Measurements from ENCODE around the gene PPCDC. TPM values are rescaled to one million over a fixed set of nuclear protein-coding genes. Genes with fewer than 3 reads are reported as not detected.

PPCDC gene, protein sequence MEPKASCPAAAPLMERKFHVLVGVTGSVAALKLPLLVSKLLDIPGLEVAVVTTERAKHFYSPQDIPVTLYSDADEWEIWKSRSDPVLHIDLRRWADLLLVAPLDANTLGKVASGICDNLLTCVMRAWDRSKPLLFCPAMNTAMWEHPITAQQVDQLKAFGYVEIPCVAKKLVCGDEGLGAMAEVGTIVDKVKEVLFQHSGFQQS
- total RNA-seq (2014; rRNA removed; shearing (Covaris generic)), result 34.4 and 35.2 TPM in 2 replicates

DNA sequence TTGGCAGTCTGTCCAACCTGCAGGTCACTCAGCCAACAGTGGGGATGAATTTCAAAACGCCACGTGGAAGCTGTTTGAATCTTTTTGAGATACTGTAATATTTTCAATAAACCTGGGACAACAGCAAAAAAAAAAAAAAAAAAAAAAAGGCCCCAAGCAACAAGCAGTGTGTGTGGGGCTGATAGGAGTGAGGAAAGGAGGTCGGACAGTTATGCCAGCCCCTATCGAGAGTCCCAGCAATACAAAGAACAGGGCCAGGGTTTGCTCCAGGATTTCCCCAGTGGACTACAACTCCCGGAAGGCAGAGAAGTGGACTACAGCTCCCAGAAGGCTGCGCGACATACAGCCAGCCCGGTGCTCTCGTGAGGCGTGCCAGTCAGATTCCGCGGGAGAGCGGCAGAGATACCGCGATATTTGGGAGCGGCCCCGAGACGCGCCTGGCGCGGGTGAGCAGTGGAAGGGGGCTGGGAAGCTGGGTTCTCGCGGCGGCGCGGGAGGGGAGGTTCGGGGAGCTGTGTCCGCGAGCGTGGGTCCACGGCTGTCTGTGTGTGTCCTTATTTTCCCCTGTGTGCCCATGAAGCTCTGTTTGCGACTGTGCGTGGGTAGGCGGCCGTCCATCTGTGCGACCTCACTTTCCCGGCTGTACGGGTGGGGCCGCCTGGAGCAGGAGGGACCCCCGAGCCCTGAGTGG is at the start of gene PPCDC:
PPCDC (plus strand) TSS at position 410 of the 691 bp plus-strand sequence. CDS start 4,729 bp downstream, outside the sequence.
- no peaks in the 10 kb centered on the region for H3K27me3 ChIP-seq (ENCODE audit: control insufficient read depth, insufficient read depth, low read length)
- DNase-seq, result peak; percentile 98
- peak within 1 kb of the TSS; percentile 98 for H3K4me3 ChIP-seq (ENCODE audit: insufficient read depth, low read depth, low read length)
- peaks cover 1% of the 10 kb centered on the region for H3K36me3 ChIP-seq (replicated peaks; ENCODE audit: control insufficient read depth, insufficient read depth, low read length)

DNA sequence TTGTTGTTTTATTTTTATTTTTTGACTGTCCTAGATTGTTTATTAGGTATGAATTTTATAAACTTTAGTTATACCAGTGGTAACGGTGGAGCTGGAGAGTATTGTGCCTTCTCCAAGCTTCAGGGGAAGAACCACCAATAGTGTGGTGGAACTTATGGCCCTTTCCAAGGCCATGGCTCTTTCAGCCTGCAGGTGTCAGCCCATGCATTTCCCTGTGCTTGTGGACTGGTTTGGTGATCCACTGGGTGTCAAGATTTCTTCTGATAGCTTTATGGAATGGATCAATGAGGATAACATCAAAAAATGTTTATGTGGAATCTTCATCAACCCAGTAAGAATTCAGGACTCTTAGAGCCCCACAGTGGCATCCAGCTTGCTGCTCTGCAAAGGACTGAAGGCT is 47.2 kb upstream of the PPCDC start:
- no peak overlapping the region for H3K4me3 ChIP-seq (ENCODE audit: insufficient read depth, low read depth, low read length)
- no peak for DNase-seq
- H3K27me3 ChIP-seq (ENCODE audit: control insufficient read depth, insufficient read depth, low read length), result no peaks in the 10 kb centered on the region
- H3K36me3 ChIP-seq (replicated peaks; ENCODE audit: control insufficient read depth, insufficient read depth, low read length), result no peaks in the 10 kb centered on the region

DNA sequence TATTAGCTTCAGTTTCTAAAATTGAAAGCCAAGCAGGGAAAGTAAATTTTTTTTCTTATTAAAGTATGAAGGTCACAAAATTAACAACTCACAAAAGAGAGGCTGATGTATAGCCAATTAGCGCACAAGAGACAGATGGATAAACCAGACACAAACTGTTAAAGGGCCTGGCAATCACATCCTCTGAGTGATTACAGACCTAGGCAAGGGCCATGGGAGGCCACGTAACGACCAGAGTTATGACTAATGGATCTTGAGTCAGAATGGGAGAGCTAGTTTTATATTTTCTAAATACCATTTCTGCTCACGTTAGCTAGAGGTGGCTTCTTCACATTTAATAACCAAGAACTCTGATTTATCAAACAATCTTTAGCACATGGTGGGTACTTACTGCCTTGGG is 45.8 kb upstream of the PPCDC start:
- no peak overlapping the region for H3K4me3 ChIP-seq (ENCODE audit: insufficient read depth, low read depth, low read length)
- no peaks in the 10 kb centered on the region for H3K36me3 ChIP-seq (replicated peaks; ENCODE audit: control insufficient read depth, insufficient read depth, low read length)
- no peaks in the 10 kb centered on the region for H3K27me3 ChIP-seq (ENCODE audit: control insufficient read depth, insufficient read depth, low read length)
- DNase-seq, result no peak

DNA sequence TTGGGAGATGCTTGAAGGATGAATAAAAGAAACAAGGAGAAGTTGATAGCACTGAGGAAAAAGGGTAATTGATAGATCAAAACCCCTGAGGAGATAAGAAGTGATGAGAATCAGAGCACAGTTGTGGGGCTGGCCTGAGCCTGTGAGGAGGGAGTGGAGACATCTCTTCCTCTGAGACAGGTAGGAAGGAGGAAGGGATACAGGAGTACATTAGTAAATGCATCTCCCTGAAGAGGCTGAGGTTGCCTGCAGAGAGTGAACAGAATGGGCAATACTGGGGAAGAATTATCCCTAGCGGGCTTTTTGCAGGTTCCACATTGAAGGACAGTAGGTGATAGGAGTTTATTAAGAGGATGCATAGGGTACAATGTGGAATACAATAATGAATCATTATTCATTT is 45.3 kb upstream of the PPCDC start:
- H3K36me3 ChIP-seq (replicated peaks; ENCODE audit: control insufficient read depth, insufficient read depth, low read length), result no peaks in the 10 kb centered on the region
- H3K27me3 ChIP-seq (ENCODE audit: control insufficient read depth, insufficient read depth, low read length), result no peaks in the 10 kb centered on the region
- no peak overlapping the region for H3K4me3 ChIP-seq (ENCODE audit: insufficient read depth, low read depth, low read length)
- DNase-seq, result peak; percentile 4

DNA sequence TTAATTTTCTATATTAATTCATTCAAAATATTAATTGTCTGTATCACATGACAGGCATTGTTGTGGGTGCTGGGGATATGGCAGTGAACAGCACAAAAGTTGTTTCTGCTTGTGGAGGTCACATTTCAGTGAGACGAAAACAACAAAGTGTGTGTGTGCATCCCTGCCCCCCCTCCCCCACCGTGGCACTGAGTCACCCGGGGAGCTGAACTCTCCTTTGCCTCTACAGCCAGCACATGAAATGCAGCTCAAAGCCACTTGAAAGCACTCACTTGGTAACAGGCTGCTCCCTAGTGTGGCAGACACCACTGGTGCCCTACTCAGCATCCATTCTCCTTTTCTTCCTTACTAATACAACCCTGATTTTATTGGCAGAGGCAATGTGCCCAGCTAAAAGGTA is 44.9 kb upstream of the PPCDC start:
- DNase-seq, result peak; percentile 21
- Histone ChIP-seq H3K36me3 (replicated peaks; ENCODE audit: control insufficient read depth, insufficient read depth, low read length) (no peaks in the 10 kb centered on the region), H3K4me3 (ENCODE audit: insufficient read depth, low read depth, low read length) (no peak overlapping the region), H3K27me3 (ENCODE audit: control insufficient read depth, insufficient read depth, low read length) (no peaks in the 10 kb centered on the region)

DNA sequence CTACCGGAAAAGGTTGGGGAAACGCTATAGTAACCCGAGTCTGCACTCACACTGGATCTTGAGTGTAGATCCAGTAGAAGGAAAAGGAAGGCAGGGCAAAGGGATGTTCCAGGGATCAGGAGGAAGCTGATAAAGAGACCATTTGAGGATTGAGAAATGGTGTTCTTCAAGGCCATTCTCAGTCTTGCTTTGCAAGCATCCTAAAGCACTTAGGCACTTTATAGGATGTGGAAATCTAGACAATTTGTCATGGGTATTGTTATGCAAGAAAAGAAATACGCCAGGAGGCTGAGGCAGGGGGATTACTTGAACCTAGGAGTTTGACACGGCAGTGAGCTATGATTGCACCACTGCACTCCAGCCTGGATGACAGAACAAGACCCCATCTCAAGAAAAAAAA is 41.2 kb upstream of the PPCDC start:
- DNase-seq, result no peak
- no peaks in the 10 kb centered on the region for H3K27me3 ChIP-seq (ENCODE audit: control insufficient read depth, insufficient read depth, low read length)
- no peak overlapping the region for H3K4me3 ChIP-seq (ENCODE audit: insufficient read depth, low read depth, low read length)
- H3K36me3 ChIP-seq (replicated peaks; ENCODE audit: control insufficient read depth, insufficient read depth, low read length), result no peaks in the 10 kb centered on the region

DNA sequence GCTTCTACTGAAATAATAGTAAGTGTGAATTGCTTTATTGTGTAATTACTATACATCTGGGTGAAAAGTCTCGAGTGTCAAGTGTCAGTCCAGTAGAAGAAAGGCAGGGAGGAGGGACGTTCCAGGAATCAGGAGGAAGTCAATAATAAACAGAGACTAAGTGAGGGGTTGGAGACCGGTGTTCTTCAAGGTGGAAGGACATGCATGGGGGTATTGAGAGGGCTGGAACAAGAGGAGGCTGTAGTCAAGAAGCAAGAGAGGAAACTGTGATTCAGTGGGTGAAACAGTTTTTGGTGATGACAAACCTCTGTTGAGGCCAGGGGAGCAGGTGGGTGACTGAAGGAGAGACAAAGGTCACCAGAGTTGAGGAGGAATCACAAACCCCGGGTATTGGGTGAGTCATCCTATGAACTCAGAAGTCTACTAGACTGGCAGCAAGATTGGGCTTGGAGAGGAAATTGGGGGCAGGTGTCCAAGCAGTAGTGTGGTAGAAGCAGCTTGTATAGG is 39.6 kb upstream of the PPCDC start:
- no peaks in the 10 kb centered on the region for H3K36me3 ChIP-seq (replicated peaks; ENCODE audit: control insufficient read depth, insufficient read depth, low read length)
- H3K27me3 ChIP-seq (ENCODE audit: control insufficient read depth, insufficient read depth, low read length), result no peaks in the 10 kb centered on the region; the same call in 1 of the 2 replicates
- no peak overlapping the region for H3K4me3 ChIP-seq (ENCODE audit: insufficient read depth, low read depth, low read length)
- no peak for DNase-seq

DNA sequence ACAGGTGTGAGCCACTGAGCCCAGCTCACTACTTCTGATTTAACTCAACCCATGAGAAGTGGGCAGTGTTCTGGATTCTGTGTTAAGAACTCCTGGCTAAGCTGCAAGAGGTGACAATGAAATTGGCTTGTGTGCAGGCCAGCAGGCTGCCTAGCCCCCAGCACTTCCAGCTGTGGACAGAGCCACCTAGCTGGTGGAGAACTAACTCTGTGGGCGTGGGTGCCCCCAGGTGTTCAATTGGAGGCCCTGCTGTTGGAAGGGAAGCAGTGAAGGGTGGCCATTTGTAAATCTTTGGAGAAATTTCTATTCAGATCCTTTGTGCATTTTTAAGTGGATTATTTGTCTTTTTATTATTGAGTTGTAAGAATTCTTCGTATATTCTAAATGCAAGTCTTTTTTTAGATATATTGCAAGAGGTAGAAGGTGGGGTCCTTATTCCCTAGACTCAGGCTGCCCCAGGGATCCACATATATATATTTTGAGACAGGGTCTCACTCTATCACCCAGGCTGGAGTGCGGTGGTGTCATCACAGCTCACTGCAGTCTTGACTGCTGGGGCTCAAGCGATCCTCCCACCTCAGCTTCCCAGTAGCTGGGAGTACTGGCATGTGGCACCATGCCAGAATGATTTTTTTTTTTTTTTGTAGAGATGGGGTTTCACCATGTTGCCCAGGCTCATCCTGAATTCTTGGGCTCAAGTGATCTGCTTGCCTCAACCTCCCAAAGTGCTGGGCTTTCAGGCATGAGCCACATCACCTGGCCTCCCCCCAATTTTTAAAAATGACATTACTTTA is 35.2 kb upstream of the PPCDC start:
- Histone ChIP-seq H3K36me3 (replicated peaks; ENCODE audit: control insufficient read depth, insufficient read depth, low read length) (no peaks in the 10 kb centered on the region), H3K27me3 (ENCODE audit: control insufficient read depth, insufficient read depth, low read length) (no peaks in the 10 kb centered on the region; the same call in 1 of the 2 replicates), H3K4me3 (ENCODE audit: insufficient read depth, low read depth, low read length) (no peak overlapping the region)
- peak; percentile 38 for DNase-seq

DNA sequence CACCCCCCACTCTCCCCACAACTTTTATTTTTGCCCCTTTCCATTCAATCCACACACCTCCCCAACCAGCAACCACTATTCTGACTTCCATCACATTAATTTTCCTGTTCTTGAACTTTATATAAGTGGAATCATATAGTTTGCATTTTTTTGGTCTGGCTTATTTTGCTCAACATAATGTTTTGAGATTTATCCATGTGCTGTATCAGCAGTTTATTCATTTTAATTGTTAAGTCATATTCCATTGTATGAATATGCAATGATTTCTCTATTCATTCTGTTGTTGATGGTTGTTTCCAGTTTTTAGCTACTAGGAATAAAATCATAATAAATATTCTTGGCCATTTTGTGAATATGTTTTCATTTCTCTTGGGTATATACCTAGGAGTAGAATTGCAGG is 33.9 kb upstream of the PPCDC start:
- Histone ChIP-seq H3K27me3 (ENCODE audit: control insufficient read depth, insufficient read depth, low read length) (no peaks in the 10 kb centered on the region; the same call in none of the 2 replicates), H3K4me3 (ENCODE audit: insufficient read depth, low read depth, low read length) (no peak overlapping the region), H3K36me3 (replicated peaks; ENCODE audit: control insufficient read depth, insufficient read depth, low read length) (no peaks in the 10 kb centered on the region)
- DNase-seq, result no peak

DNA sequence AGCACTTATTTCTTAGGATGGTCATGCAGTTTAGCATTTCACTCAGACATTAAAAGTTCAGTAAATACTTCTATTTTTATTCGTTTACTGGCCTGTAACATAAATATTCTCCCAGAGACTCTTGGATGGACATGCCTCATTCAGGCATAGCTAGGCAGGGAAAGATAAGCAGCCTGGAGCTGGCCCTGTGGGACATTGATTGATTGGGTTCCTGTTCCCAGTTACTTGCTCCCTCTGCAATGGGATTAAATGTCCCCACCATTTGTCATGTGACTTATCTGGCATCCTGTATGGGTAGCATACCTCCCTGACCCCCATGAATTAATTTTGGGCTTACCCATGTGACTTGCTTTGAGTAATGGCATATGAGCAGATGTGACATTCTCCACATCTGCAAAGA is 30.8 kb upstream of the PPCDC start:
- Histone ChIP-seq H3K4me3 (ENCODE audit: insufficient read depth, low read depth, low read length) (no peak overlapping the region), H3K27me3 (ENCODE audit: control insufficient read depth, insufficient read depth, low read length) (peaks cover 15% of the 10 kb centered on the region)

DNA sequence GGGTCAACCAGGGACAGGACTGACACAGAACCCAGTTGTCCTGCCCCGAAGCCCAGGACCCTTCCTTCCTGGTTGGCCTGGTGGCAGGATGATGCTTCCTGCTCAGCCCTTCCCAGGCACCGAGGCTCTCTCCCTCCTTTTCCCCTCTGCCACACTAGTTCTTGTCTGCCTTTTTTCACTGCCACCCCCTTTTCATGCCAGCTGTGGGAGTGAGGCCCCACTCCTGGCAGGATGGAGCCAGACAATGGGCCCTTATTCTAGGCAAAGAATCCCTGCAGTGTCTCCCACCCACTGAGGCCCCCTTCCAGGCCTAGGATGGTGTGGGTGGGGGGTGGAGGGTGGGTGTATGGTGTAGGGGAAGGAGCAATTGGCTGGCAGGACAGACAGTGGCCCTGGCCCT is 29.2 kb upstream of the PPCDC start:
- H3K27me3 ChIP-seq (ENCODE audit: control insufficient read depth, insufficient read depth, low read length), result peaks cover 15% of the 10 kb centered on the region; the same call in 1 of the 2 replicates
- DNase-seq, result no peak
- no peaks in the 10 kb centered on the region for H3K36me3 ChIP-seq (replicated peaks; ENCODE audit: control insufficient read depth, insufficient read depth, low read length)
- no peak overlapping the region for H3K4me3 ChIP-seq (ENCODE audit: insufficient read depth, low read depth, low read length)

More for the DNA sequence above, 30.8 kb upstream of the PPCDC start:
- DNase-seq, result no peak
- no peaks in the 10 kb centered on the region for H3K36me3 ChIP-seq (replicated peaks; ENCODE audit: control insufficient read depth, insufficient read depth, low read length)

DNA sequence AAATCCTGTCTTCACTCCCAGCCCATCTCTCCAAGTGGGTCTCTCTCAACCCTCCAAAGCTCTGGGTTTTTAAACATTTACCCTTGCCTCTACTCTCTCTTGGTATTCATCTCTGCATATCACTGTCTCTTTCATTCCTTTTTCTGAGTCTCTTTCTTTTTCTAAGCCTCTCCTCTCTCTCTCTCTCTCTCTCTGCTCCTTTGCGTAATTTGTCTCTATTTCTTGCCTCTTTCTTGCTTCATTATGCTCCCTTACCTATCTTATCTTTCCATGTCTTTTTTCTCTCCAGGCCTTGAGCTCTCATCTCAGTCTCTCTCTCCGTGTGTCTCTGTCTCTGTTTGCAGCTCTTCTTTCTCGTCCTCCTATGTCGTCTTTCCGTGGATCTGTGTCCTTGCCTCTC is 28.7 kb upstream of the PPCDC start:
- Histone ChIP-seq H3K36me3 (replicated peaks; ENCODE audit: control insufficient read depth, insufficient read depth, low read length) (no peaks in the 10 kb centered on the region), H3K27me3 (ENCODE audit: control insufficient read depth, insufficient read depth, low read length) (peaks cover 15% of the 10 kb centered on the region; the same call in 1 of the 2 replicates), H3K4me3 (ENCODE audit: insufficient read depth, low read depth, low read length) (no peak overlapping the region)
- no peak for DNase-seq

DNA sequence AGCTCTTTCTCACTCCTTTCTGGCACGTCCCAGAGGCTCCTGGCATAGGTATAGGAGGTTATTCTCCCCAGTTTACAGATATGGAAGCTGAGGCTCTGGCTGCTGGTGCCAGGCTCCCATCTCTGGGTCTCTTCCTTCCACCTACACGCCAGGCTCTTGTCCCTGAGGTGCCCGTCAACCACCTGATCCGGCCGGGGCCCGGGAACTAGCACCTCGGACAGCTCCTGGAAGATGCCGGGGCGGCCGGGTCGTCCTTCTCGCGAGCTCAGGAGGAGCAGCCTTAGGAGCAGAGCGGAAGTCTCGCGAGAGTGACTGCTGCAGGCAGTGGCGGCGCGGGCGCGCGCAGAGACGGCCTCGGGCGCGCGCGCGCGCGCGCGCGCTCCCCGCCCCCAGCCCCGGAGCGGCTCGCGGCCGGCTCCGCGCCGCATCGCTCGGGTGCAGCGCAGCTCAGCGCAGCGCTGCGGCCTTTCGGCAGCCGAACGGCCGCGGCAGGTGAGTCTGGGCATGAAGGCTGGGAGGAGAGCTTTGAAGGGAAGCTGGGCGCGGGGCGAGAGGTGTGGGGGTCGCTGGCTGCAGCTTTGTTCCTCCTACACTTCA is 28.1 kb upstream of the PPCDC start, which contains the start of gene SCAMP5:
SCAMP5 (plus strand) TSS at position 382 of the 597 bp plus-strand sequence. CDS start 16,277 bp downstream, outside the sequence.
- H3K36me3 ChIP-seq (replicated peaks; ENCODE audit: control insufficient read depth, insufficient read depth, low read length), result no peaks in the 10 kb centered on the region
- peaks cover 15% of the 10 kb centered on the region; the same call in 1 of the 2 replicates for H3K27me3 ChIP-seq (ENCODE audit: control insufficient read depth, insufficient read depth, low read length)
- peak within 1 kb of the TSS; percentile 79 for H3K4me3 ChIP-seq (ENCODE audit: insufficient read depth, low read depth, low read length)
- peak; percentile 98 for DNase-seq

Measured in H7 (cell line).